ENCODE results near the gene LRFN5. TPM values are rescaled to one million over a fixed set of nuclear protein-coding genes. Genes with fewer than 3 reads are reported as not detected.
A peak's percentile ranks its signal among the peaks of the same experiment; 100 is the strongest.

The LRFN5 gene
- total and polyA plus RNA-seq, 9 donors = 5.6 to 13.7 (median 9.6) TPM

DNA sequence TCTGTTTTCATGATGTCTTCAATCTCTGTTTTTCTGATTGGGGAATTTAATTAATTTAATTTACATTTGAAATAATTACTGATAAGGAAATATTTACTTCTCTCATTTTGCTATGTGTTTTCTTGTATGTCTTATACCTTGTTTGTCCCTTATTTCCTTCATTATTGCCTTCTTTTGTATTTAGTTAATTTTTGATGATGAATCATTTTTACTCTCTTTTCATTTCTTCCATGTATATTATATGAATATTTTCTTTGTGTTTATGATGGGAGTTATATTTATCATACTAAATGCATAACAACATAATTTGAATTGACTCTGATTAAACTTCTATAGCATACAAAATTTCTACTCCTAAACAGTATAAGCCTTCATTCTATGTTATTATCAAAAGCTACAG is 309.6 kb downstream of the LRFN5 start:
- Histone ChIP-seq H3K4me1 (ENCODE audit: control insufficient read depth, insufficient read depth, low read length) (no peaks in the 10 kb centered on the region), H3K27me3 (ENCODE audit: control insufficient read depth, insufficient read depth, low read length) (no peaks in the 10 kb centered on the region), H3K4me3 (ENCODE audit: low read length) (no peak overlapping the region), H3K9me3 (replicated peaks; ENCODE audit: control insufficient read depth, low read depth, low read length) (no peaks in the 10 kb centered on the region), H3K27ac (ENCODE audit: low read length) (no peak overlapping the region), H3K36me3 (ENCODE audit: control insufficient read depth, insufficient read depth, low read length) (no peaks in the 10 kb centered on the region)
- no peak for DNase-seq

DNA sequence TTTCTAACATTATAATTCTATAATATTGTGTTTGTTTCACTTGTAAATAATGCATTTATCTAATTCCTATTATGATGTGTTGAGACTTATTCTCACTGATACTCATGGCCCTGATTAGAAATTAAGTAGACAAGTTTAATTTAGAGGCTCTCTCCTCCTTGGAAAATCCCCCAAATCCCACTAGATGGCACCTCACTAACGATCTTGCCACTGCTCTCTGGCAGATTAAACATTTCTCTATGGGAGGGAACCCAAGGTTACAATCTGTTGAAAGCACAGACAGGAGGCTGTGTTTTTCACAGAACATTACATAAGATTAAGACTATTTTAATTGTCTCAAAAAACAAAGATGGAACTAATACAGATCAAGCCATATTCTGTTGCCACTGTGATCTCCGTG is 318.7 kb downstream of the LRFN5 start:
- no peaks in the 10 kb centered on the region for H3K4me1 ChIP-seq (ENCODE audit: control insufficient read depth, insufficient read depth, low read length)
- H3K27me3 ChIP-seq (ENCODE audit: control insufficient read depth, insufficient read depth, low read length) = no peaks in the 10 kb centered on the region
- H3K4me3 ChIP-seq (ENCODE audit: low read length) = no peak overlapping the region
- H3K27ac ChIP-seq (ENCODE audit: low read length) = no peak overlapping the region
- DNase-seq = peak; percentile 37
- H3K36me3 ChIP-seq (ENCODE audit: control insufficient read depth, insufficient read depth, low read length) = no peaks in the 10 kb centered on the region
- H3K9me3 ChIP-seq (replicated peaks; ENCODE audit: control insufficient read depth, low read depth, low read length) = no peaks in the 10 kb centered on the region
- no CpG with 5 or more reads among the region's 2 CpGs for WGBS (ENCODE audit: insufficient coverage)

DNA sequence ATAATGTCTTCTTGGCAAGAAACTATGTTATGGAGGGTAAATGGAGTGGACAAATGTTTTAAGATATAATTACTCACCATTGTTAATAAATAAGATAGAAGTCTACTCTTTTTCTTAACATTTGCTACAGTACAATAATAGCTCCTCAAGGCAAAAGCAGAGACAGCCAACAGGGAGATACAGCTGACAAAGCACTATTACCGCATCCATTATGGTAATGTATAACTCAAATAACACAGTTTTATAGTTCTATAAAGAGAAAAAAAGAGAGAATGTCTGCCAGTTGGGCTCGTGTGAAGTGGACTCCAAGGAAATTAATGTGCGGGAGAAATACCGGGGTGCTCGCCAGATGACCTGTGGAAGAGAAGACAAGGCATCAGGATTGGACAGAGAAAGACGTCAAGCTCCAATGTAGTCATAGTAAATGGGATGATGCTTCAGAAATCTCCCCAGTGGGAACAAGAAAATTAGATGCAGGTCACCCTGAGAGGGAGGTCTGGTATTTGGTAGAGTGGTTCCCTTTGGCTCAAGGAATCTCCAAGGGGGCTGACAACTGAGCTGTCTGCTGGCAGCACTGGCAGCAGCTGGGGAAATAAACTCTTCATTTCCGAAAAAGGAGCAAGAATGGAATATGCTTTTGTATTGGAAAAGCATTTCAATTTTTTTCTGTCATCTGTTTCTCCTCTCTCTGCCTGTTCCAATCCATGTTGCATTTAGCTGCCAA is 343.9 kb downstream of the LRFN5 start:
- peak overlapping the region; percentile 83 for H3K27ac ChIP-seq (ENCODE audit: low read length)
- no peaks in the 10 kb centered on the region for H3K27me3 ChIP-seq (ENCODE audit: control insufficient read depth, insufficient read depth, low read length)
- no peak overlapping the region for H3K4me3 ChIP-seq (ENCODE audit: low read length)
- no peaks in the 10 kb centered on the region for H3K36me3 ChIP-seq (ENCODE audit: control insufficient read depth, insufficient read depth, low read length)
- H3K9me3 ChIP-seq (replicated peaks; ENCODE audit: control insufficient read depth, low read depth, low read length) = no peaks in the 10 kb centered on the region
- no peaks in the 10 kb centered on the region for H3K4me1 ChIP-seq (ENCODE audit: control insufficient read depth, insufficient read depth, low read length)
- WGBS (ENCODE audit: insufficient coverage) = 20% methylated on average over 5 of the region's 7 CpGs
- DNase-seq = peak; percentile 98
